ENCODE measurements around the gene RYR2.

DNA sequence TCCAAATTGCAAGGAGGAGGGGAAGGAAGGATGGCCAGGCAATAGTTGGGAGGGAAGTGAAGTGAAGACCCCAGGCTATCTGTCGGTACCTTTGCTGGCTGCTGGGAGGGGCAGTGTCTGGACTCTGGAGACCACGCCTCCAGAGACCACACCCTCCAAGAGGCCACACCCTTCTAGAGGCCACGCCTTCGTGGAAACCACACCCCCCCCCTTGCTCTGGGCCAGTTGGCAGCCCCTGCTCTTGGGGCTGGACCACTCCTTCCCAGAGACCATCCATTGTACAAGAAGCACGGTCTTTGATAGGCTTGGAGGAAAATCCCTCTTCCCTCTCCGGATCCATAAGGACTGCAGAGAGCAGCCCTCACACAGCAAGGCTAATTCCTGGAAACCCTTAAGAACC, 73.1 kb downstream of the RYR2 start:
- TF ChIP-seq, protein P1, sequence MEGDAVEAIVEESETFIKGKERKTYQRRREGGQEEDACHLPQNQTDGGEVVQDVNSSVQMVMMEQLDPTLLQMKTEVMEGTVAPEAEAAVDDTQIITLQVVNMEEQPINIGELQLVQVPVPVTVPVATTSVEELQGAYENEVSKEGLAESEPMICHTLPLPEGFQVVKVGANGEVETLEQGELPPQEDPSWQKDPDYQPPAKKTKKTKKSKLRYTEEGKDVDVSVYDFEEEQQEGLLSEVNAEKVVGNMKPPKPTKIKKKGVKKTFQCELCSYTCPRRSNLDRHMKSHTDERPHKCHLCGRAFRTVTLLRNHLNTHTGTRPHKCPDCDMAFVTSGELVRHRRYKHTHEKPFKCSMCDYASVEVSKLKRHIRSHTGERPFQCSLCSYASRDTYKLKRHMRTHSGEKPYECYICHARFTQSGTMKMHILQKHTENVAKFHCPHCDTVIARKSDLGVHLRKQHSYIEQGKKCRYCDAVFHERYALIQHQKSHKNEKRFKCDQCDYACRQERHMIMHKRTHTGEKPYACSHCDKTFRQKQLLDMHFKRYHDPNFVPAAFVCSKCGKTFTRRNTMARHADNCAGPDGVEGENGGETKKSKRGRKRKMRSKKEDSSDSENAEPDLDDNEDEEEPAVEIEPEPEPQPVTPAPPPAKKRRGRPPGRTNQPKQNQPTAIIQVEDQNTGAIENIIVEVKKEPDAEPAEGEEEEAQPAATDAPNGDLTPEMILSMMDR (IDR thresholded peaks at IDR 0.05): no peak
- no peak for TF ChIP-seq POLR2A (IDR thresholded peaks at IDR 0.05)

Data from tibial nerve (tissue), 3 donors.